T47D (cell line): ENCODE results near the gene OXNAD1.

Experiments used
- DNase-seq, 2 experiments: peaks; one replicate each; pipeline versions ENCODE4 v3.0.0 to v3.0.0-alpha.2; 2011 to 2012; ENCODE audit warnings: low read depth in 1 of 2, low spot score in 1 of 2
- JUND ChIP-seq: IDR thresholded peaks from 2 replicates; pipeline ENCODE4 v1.6.1; 2012; ENCODE audit warnings: low read depth
- in situ Hi-C: cut with HindIII; loops from 2 replicates; pipeline ENCODE4 v1.10.0; 2016; ENCODE audit warnings: low sequenced_read_pairs, low pct_unique_long_range_greater_than_20kb

Gene OXNAD1

DNA sequence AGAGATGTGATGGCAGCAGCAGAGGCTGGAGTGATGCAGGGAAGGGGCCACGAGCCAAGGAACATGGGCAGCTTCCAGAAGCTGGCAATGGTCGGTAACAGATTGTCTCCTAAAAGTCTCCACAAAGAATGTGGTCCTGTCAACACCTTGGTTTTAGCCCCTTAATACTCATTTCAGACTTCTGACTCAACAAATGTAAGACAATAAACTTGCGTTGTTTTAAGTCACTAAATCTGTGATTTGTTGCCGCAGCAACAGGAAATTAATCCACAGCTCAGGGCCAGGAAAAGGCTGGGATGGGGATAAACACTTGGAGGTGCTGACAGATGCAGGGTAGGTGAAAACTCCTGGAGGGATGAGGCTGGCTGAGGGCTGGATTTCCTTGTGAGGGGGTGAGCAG, 69.9 kb downstream of the OXNAD1 start:
- TF ChIP-seq JUND: no peak
- DNase-seq: no peak
- in situ Hi-C loops: no loop called here

DNA sequence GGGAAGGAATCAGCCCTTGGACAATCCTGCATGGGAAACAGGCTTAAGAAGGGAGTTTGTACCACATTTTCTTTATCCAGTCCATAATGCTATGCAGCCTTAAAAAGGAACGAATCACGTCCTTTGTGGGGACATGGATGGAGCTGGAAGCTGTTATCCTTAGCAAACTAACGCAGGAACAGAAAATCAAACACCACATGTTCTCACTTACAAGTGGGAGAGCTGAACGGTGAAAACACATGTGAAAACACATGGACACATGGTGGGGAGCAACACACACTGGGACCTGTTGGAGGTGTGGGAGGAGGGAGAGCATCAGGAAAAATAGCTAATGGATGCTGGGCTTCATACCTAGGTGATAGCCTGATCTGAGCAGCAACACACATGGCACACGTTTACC, 70.3 kb downstream of the OXNAD1 start:
- no peak for TF ChIP-seq JUND
- in situ Hi-C loops: no loop called here
- no peak for DNase-seq

DNA sequence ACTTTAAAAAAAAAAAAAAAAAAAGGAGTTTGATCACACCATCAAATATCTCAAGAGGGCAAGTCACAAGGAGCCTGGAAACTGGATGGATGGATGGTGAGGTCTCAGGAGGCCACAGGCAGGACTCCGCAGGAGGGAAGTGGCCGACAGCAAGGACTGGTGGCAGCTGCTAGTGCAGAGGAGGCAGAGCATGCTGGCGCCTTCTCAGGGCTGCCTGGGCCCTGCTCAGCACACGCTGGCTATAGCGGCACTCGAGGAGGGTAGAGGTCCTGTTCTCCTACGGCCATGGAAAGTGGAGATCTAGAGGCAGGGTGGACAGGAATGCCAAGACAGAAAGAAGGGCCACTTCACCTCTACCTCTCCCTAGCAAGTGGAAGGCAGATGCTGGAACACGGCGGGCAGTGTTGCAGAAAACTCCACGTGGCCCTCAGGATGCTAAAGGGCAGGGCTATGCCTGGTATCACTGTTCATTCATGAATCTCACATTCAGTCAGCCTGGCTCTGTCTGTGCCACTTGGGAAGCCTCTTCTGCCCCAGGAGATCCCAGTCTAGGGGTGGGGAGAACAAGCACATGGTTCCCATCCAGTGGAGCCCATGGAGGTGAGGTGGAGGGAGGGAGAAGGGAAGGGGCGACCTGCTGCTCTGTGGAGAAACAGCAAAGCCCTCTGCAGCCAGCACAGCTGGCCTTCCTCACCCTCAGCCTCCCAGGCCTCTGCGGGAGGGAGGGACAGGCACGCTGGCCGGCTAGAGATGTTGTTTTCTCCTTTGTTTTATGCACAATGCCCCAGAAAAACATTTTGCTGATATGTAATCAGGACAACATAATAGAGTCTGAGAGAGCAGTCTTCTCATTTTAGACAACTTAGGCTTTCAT, 71.0 kb downstream of the OXNAD1 start:
- no peak for TF ChIP-seq JUND
- in situ Hi-C loops: no loop called here
- no peak for DNase-seq

DNA sequence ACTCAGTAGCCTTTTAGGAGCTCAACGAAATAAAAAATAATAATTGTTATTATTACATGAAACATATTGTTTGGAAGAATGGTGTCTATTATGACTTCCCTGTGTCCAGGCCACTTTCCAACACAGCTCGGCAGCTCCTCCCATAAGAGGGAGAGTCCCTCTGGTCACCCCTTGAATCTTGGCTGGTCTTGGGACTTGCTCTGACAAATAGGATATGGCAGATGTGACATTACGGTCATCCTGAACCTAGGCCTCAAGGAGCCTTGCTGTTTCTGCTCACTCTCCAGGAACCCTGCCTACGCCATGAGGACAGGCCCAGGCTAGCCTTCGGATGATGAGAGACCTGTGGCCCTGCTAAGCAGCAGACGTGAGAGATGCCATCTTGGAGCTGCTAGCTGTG, 71.8 kb downstream of the OXNAD1 start:
- DNase-seq: no peak
- in situ Hi-C loops: no loop called here
- TF ChIP-seq JUND: no peak

DNA sequence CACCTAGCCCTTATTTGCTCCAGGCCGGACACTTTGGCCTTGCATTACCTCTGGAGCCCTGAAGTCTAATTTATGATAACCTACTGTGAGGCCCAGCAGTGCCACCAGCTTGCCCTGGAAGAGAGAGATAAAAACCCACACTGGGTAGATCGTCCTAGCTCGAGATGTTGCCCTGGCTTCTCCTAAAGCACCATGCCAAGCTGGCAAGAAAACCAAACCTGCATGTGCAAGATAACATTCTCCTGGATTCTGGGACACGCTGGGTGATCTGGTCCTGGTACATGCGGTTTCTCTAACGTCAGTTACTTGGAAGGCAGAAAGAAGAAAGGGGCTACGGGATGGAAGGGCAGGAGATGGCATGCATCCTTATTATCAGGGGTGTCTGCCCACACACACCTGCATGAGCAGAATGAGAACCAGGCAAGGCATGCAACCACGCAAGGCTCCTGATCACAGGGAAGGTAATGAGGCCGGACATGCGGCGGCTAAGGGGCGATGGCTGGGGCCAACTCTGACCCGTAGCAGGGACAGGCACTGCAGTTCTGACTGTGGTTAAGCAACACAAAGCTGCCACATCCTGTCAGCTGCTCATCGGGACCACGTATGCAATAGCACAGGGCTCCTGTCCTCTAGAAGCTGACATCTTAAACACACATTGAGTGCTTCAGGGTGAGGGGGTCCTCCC, 73.0 kb downstream of the OXNAD1 start:
- TF ChIP-seq JUND: no peak
- DNase-seq: no peak
- in situ Hi-C loops: no loop called here

DNA sequence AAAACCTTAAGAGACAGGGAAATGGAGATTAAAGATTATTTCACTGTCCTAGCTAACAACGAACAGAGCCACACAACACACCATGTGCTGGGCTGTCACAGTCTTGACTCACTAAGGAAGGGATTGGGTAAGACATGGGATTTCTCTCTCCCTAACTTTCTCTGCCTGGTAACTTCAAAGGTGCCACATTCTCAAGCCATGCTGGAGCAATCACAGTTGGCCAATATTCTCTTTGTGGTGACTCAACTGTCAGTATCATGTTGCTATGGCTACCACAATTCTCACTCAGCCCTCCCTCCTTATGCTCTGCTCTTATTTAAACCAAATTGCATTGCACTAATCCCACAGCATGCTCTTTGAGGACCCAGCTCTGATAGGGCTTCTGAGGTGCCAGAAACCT, 74.0 kb downstream of the OXNAD1 start:
- DNase-seq: no peak
- TF ChIP-seq JUND: no peak
- in situ Hi-C loops: no loop called here

DNA sequence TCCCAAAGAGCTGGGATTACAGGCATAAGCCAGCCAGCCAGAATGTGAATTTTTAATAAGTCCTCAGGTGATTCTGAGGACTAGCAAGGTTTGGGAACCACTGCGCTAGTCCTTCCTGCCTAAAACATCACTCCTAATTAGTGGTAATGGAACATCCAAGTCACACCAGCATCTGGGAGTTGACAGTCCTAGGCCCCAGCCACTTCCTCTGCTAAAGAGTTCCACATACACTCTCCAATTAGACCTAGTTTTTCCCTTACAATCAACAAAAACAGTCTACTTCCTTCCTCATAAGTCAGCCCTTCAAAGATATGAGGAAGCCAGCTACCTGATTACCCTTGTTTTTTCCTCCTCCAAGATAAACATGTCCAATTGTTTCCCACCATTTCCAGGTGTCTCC, 78.1 kb downstream of the OXNAD1 start:
- no peak for TF ChIP-seq JUND
- in situ Hi-C loops: no loop called here
- DNase-seq: no peak

DNA sequence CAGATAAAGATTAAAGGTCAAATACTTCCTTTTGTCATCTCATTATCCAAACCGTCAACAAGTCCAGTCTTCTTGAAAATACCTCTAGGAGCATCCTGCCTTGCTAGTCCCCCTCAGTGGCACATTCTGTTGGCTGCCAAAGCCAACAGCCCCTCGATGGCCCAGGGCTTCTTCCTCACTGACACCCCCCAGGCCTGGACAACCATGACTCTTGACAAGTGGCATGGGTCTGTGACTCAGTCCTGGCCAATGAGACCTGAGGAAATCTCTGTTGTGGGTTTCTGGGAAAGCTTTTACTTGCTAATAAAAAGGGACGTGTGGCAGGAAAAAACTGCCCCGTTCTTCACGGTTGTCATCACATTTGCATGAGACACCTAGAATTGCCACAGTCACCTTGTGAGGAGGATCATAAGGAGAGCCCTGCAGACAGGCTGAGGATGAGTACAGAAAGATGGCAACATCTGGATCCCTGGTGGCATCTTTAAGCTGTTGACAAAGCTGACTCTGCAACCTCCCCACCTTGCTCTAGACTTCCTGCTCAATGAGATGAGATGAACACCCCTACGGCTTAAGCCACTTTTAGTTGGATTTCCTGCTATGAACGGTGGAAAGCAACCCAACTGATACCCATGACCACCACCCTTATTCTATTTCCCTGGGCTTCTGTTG, 81.5 kb downstream of the OXNAD1 start:
- TF ChIP-seq JUND: no peak
- DNase-seq: no peak
- in situ Hi-C loops: no loop called here

DNA sequence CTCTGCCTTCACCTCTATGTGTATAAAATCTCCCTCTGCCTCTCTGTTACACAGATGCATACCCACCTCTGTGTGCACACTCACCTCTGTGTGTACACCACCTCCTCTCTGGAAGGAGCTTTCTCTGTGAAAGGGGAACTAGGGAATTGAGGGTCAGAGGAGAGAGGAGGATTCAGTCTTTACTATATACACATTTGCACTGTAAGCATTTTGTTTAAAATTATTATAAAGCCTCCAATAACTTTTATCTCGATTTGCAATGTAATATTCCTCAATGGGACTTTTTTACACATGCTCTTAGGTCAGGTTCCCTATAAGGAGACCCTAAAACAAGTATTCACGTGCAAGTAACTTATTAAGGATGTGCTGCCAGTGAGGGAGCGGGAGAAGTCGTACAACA, 82.5 kb downstream of the OXNAD1 start:
- in situ Hi-C loops: no loop called here
- TF ChIP-seq JUND: no peak
- DNase-seq: no peak

DNA sequence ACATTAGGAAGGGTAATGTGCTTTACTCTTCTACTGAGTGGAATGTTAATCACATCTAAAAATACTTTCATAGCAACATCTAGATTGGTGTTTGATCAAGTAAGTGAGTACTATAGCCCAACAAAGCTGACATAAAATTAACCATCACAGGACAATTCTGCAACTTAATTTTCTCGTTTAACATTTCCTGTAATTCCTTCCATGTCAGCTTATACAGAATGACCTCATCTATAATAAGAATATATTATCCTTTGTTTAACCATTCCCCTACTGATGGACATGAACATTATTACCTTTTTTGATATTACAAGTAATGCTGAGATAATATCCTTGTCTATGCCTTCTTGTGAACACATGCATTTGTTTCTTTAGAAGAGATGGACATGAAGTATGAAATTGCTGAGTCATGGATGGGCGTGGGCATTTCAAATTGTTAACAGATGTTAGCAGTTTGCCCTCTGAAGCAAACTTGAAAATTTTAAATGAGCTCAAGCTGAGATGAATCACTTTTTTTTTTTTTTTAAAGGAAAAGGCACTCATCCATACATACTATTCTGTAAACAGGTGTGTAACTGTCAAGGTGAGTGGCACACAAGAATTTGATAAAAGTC, 85.1 kb downstream of the OXNAD1 start:
- DNase-seq: no peak
- TF ChIP-seq JUND: no peak
- in situ Hi-C loops: no loop called here

DNA sequence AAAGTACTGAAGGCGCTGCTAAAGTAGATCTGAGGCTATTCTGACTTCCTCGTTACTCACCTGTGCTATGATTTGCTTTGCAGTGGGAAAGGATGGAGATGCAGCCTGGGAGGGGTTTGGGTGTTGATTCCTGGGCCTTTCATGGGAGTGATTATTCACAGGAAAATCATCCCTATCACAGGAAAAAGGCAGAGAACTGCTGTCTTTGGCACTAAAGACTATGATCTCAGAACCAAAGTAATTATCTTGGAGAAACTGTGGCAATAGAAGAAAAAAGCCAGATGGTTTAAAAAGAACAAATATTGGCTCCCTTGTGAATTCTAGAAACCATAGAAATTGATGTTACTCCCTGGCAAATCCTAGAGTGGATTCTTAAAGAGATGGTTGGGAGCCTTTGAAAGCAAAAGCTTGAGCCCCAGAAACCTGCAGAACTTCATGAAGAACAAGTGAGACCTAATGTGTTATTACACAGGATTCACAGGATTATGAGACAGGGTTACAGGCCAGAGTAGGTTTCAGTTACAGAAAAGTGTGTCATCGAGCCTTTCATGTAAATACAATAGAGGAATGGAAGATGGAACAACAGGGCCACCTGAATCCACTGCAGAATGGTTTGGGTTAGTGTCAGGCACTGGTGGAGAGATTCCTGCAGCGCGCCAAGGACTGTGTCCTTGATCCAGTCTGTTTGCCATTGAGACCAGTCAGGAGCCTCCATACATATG, 85.7 kb downstream of the OXNAD1 start:
- TF ChIP-seq JUND: no peak
- in situ Hi-C loops: no loop called here

DNA sequence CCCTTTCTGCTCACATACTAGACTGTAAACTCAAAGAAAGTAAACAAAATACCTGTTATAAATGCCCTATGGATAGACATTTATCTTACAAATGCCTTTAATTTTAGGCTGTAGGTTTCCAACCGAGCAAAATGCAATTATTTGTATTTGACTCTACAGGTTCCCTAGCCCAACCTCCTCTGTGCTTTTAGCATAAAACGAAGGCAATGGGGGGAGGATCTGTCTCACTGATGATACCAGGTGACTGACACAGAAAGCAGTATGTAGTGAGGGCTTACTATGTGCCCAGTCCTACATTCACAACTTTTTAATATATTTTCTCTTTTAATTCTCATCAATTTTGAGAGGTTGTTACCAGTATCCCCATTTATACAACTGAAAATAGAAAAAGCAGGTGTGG, 87.4 kb downstream of the OXNAD1 start:
- DNase-seq: no peak
- in situ Hi-C loops: no loop called here
- no peak for TF ChIP-seq JUND

More for the DNA sequence above, 85.7 kb downstream of the OXNAD1 start:
- no peak for DNase-seq
